Spleen (tissue), 7 donors: ENCODE data around the gene NRAP.

Experiments
- CTCF ChIP-seq, 11 experiments: fragments of 200-600 bp in 7 of 11; fragments of 450-650 bp in 4 of 11; sonication (generic) in 4 of 11; IDR thresholded peaks in 8 of 11; conservative IDR thresholded peaks in 3 of 11; 1 replicate in 7 of 11; 2 replicates in 4 of 11; pipeline versions ENCODE4 v1.4.0 to v1.8.0; 2016 to 2021; ENCODE audit warnings: antibody characterized with exemption in 11 of 11, inconsistent platforms in 4 of 11, mild to moderate bottlenecking in 1 of 11
- POLR2AphosphoS5 ChIP-seq, 3 donors: sonication (generic); formaldehyde crosslinking; IDR thresholded peaks; one replicate each; pipeline ENCODE4 v1.5.1; 2017; ENCODE audit warnings: antibody characterized with exemption in 3 of 3
- donor health status: DM: no; HTN: no; CAD: no; lungs with moderate emphysema.
- donor health status: DM: no; HTN: no; CAD: no.
- donor health status: DM: no; HTN: no; CAD: no.

GRCh38 chr10:113609704-113610108 is 54.1 kb downstream of the NRAP start:
- no peak for TF ChIP-seq CTCF (IDR thresholded peaks at IDR 0.05 in 8 of 11, conservative IDR thresholded peaks at IDR 0.05 in 3 of 11)
- no peak for TF ChIP-seq POLR2AphosphoS5 (IDR thresholded peaks at IDR 0.05)
